DOHH2 (cell line): ENCODE results near the gene PDZD4.

Source experiments
- H3F3A ChIP-seq: fragments of 200-600 bp; sonication (generic), shearing (Covaris generic); 2 replicates; pipeline ENCODE4 v1.6.0; 2016; ENCODE audit warnings: antibody characterized with exemption, mild to moderate bottlenecking; ENCODE audit not compliant: control insufficient read depth, insufficient read depth
- H3K27ac ChIP-seq: fragments of 200-600 bp; sonication (generic); 2 replicates; pipeline ENCODE4 v1.5.1; 2014; ENCODE audit warnings: low read depth, mild to moderate bottlenecking, low read length, moderate library complexity
- H3K27me3 ChIP-seq: fragments of 200-600 bp; sonication (generic); 2 replicates; pipeline ENCODE4 v1.6.1; 2014; ENCODE audit warnings: mild to moderate bottlenecking, low read length, mixed read lengths; ENCODE audit not compliant: control insufficient read depth
- H3K36me3 ChIP-seq: fragments of 200-600 bp; sonication (generic); 2 replicates; pipeline ENCODE4 v1.6.1; 2014; ENCODE audit warnings: mild to moderate bottlenecking, low read length, moderate library complexity, mixed read lengths; ENCODE audit not compliant: control insufficient read depth
- H3K4me1 ChIP-seq: fragments of 200-600 bp; sonication (generic); 2 replicates; pipeline ENCODE4 v1.6.1; 2014; ENCODE audit warnings: mild to moderate bottlenecking, low read length, mixed read lengths; ENCODE audit not compliant: control insufficient read depth
- H3K4me2 ChIP-seq: fragments of 200-600 bp; sonication (generic); 2 replicates; pipeline ENCODE4 v1.6.0; 2014; ENCODE audit warnings: mild to moderate bottlenecking, low read length, moderate library complexity
- H3K4me3 ChIP-seq: fragments of 200-600 bp; sonication (generic); 2 replicates; pipeline ENCODE4 v1.5.1; 2014; ENCODE audit warnings: mild to moderate bottlenecking, low read length, mixed read lengths
- H3K79me2 ChIP-seq: fragments of 200-600 bp; sonication (generic); 2 replicates; pipeline ENCODE4 v1.6.1; 2014; ENCODE audit warnings: mild to moderate bottlenecking, low read length, mixed read lengths; ENCODE audit not compliant: control insufficient read depth
- H3K9me2 ChIP-seq: fragments of 200-600 bp; sonication (generic); replicated peaks from 2 replicates; pipeline ENCODE4 v1.6.1; 2014; ENCODE audit warnings: mild to moderate bottlenecking, low read length, mixed read lengths; ENCODE audit not compliant: control insufficient read depth
- H3K9me3 ChIP-seq: fragments of 200-600 bp; sonication (generic); 2 replicates; pipeline ENCODE4 v1.6.1; 2014; ENCODE audit warnings: antibody characterized with exemption, low read length, mixed read lengths; ENCODE audit not compliant: control insufficient read depth, insufficient read depth
- H4K20me1 ChIP-seq: fragments of 200-600 bp; sonication (generic); 2 replicates; pipeline ENCODE4 v1.6.0; 2014; ENCODE audit warnings: low read depth, mild to moderate bottlenecking, antibody characterized with exemption, low read length, moderate library complexity; ENCODE audit not compliant: control insufficient read depth, insufficient read depth
- EZH2phosphoT487 ChIP-seq: fragments of 200-600 bp; sonication (generic); IDR thresholded peaks from 2 replicates; pipeline ENCODE4 v1.6.1; 2017; ENCODE audit warnings: borderline replicate concordance, mild to moderate bottlenecking, antibody characterized with exemption, low read length, moderate library complexity, mixed read lengths
- TF ChIP-seq, protein P1 (sequence below): fragments of 200-600 bp; sonication (generic); IDR thresholded peaks from one replicate; pipeline ENCODE4 v1.5.1; 2014; ENCODE audit warnings: antibody characterized with exemption, mild to moderate bottlenecking, low read depth, low read length; ENCODE audit not compliant: poor library complexity, severe bottlenecking

PDZD4 gene

DNA sequence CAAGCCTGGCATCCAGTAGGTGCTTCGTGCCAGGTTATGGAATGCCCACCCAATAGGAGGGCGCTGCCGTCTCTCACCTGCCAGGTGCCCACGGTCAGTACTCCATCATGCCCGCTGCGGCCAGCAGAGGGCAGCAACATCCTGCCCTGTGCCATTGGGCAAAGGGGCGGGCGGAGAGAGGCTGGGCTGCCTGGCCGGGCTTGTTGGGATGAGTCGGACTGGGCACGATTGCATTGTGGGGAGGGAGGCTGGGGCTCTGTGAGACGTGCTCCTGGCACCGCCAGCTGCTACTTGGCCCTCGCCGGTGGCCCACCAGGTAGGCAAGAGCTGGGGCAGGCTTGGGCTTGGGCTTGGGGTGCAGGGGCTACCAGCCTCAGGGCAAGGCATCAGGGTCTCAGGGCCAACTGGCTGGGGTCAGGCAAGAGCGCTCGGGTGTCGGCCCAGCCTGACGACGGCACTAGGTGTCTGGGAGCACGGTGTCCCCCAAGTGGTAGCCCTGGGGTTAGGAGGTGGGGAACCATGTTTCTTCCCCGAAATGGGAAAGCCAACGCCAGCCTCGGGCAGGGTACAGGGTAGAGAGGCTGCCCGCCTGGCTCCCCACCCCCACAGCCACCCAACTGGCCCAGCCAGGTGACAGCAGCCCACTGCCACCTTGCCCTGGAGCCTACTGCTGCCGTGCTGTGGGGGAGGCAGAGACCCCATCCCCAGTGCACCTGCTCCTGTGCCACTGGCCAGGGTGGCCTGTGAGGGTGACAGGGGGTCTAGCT lies 66.2 kb downstream of the PDZD4 start, which contains the start of gene PLXNB3:
Gene PLXNB3, plus strand, starts transcription at position 261 of the 767 bp plus-strand sequence. CDS start 1,287 bp downstream, outside the sequence.
- no peak within 1 kb of the TSS for H3K4me2 ChIP-seq
- TF ChIP-seq, protein P1, sequence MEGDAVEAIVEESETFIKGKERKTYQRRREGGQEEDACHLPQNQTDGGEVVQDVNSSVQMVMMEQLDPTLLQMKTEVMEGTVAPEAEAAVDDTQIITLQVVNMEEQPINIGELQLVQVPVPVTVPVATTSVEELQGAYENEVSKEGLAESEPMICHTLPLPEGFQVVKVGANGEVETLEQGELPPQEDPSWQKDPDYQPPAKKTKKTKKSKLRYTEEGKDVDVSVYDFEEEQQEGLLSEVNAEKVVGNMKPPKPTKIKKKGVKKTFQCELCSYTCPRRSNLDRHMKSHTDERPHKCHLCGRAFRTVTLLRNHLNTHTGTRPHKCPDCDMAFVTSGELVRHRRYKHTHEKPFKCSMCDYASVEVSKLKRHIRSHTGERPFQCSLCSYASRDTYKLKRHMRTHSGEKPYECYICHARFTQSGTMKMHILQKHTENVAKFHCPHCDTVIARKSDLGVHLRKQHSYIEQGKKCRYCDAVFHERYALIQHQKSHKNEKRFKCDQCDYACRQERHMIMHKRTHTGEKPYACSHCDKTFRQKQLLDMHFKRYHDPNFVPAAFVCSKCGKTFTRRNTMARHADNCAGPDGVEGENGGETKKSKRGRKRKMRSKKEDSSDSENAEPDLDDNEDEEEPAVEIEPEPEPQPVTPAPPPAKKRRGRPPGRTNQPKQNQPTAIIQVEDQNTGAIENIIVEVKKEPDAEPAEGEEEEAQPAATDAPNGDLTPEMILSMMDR: peak; percentile 83
- TF ChIP-seq EZH2phosphoT487: no peak

DNA sequence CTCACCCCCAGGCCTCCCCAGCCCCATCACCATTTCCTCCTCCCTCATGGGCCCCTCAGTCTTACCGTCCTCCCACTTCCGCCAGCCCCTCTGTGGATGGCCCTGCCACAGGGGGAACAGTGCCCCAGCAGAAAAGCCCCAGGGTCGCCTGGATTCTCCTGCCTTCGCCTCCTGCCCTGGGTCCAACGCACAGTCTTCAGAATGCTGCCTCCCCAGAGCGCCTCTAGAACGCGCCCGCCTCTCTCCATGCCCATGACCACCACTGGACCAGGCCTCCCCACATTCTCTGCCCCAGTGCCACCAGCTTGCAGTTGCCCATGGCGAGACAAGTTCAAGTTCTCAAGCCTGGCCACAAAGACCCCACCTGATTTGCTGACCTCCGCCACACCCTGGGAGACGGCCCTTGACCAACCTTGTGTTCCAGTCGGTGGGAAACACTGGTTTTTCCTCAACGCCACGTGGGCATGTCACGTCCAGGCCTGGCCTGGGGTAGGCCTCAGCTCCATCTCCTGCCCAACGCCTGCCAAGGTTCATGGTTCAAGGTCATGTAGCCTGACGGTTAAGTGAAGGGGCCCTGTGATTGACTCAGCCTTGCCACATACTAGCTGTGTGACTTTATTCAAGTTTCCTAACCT lies 66.9 kb downstream of the PDZD4 start:
- no peak overlapping the region for H3K4me3 ChIP-seq
- no peak overlapping the region for H3K27ac ChIP-seq
- no peak for TF ChIP-seq EZH2phosphoT487
- TF ChIP-seq, protein P1: no peak
- H3K36me3 ChIP-seq: no peaks in the 10 kb centered on the region
- H3K4me1 ChIP-seq: peaks cover 3% of the 10 kb centered on the region; the same call in 1 of the 2 replicates
- H4K20me1 ChIP-seq: no peaks in the 10 kb centered on the region
- H3K9me2 ChIP-seq: no peaks in the 10 kb centered on the region
- H3K27me3 ChIP-seq: no peaks in the 10 kb centered on the region
- no peaks in the 10 kb centered on the region for H3K79me2 ChIP-seq
- no peaks in the 10 kb centered on the region for H3K9me3 ChIP-seq
- H3F3A ChIP-seq: no peaks in the 10 kb centered on the region
- H3K4me2 ChIP-seq: no peak overlapping the region

More for the DNA sequence above, 66.2 kb downstream of the PDZD4 start, which contains the start of gene PLXNB3:
- H3K27me3 ChIP-seq: no peaks in the 10 kb centered on the region
- H3K4me1 ChIP-seq: peaks cover 3% of the 10 kb centered on the region; the same call in 1 of the 2 replicates
- H3K79me2 ChIP-seq: no peaks in the 10 kb centered on the region
- H3K36me3 ChIP-seq: no peaks in the 10 kb centered on the region
- H3F3A ChIP-seq: no peaks in the 10 kb centered on the region
- H4K20me1 ChIP-seq: no peaks in the 10 kb centered on the region
- H3K4me3 ChIP-seq: no peak within 1 kb of the TSS
- no peaks in the 10 kb centered on the region for H3K9me2 ChIP-seq
- no peaks in the 10 kb centered on the region for H3K9me3 ChIP-seq
- no peak within 1 kb of the TSS for H3K27ac ChIP-seq

DNA sequence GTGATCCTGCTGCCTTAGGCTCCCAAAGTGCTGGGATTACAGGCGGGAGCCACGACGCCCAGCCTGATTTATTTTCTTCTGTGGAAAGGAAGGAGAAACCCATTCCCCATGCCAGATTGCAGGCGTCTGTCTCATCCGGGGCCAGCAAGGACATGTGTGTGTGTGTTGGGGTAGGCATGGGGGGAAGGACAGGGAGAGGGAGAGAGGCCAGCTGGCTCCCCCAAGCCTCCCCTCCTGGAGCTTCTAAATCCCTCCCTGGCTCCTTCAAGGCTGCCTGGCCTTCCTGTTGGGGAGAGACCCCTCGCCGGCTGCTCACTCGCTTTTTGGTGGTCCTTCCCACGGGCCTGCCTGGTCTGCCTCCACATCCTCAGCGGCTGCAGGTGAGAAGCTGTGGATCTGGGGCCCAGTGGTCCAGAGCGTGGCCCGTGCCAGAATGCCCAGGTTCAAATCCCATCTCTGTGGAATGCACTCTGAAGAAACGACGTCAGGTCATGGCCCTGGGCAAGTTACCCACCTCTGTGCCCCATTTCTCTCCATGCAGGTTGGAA lies 67.6 kb downstream of the PDZD4 start:
- no peaks in the 10 kb centered on the region for H3F3A ChIP-seq
- no peaks in the 10 kb centered on the region for H3K36me3 ChIP-seq
- no peaks in the 10 kb centered on the region for H4K20me1 ChIP-seq
- TF ChIP-seq, protein P1: no peak
- TF ChIP-seq EZH2phosphoT487: no peak
- no peak overlapping the region for H3K27ac ChIP-seq
- H3K4me1 ChIP-seq: peaks cover 3% of the 10 kb centered on the region; the same call in 1 of the 2 replicates
- no peaks in the 10 kb centered on the region for H3K9me3 ChIP-seq
- no peak overlapping the region for H3K4me2 ChIP-seq
- no peaks in the 10 kb centered on the region for H3K79me2 ChIP-seq
- H3K27me3 ChIP-seq: no peaks in the 10 kb centered on the region
- H3K4me3 ChIP-seq: no peak overlapping the region
- H3K9me2 ChIP-seq: no peaks in the 10 kb centered on the region
